ENCODE results near the gene CXXC1. TPM values are rescaled to one million over a fixed set of nuclear protein-coding genes. Genes with fewer than 3 reads are reported as not detected.
"Not testable (repeated sequence)": the region's sequence is repeated elsewhere in the genome, so short reads cannot be mapped to it uniquely, and the experiment has no call there.

CXXC1 gene
- total RNA-seq, 1 experiment from 2014 or later, result 54.7 TPM

- Histone ChIP-seq H2AFZ (0 out of 2 replicates have a peak overlapping the region, but pooled peaks have one; percentile 66), H3K4me3 (peak overlapping the region; percentile 45; the same call in 1 of the 2 replicates), H3K36me3 (ENCODE audit: low read depth) (no peaks in the 10 kb centered on the region), H3K9me3 (ENCODE audit: insufficient read depth, low read depth) (no peaks in the 10 kb centered on the region), H4K20me1 (ENCODE audit: insufficient read depth) (no peaks in the 10 kb centered on the region), H3K4me1 (replicated peaks; ENCODE audit: insufficient read depth) (peaks cover 13% of the 10 kb centered on the region), H3F3A (ENCODE audit: insufficient read depth, low read depth) (no peaks in the 10 kb centered on the region), H3K27me3 (ENCODE audit: insufficient read depth, low read depth) (no peaks in the 10 kb centered on the region), H3K9me2 (ENCODE audit: insufficient read depth) (no peaks in the 10 kb centered on the region), H3K4me2 (peak overlapping the region; percentile 75), H3K79me2 (ENCODE audit: low read depth) (no peaks in the 10 kb centered on the region), H3K27ac (no peak overlapping the region)
- TF ChIP-seq EZH2 (IDR thresholded peaks at IDR 0.05; ENCODE audit: low read depth) (no peak), CTCF (conservative IDR thresholded peaks at IDR 0.05) (no peak)
- intact Hi-C loops (cut with micrococcal nuclease; ENCODE audit: unreplicated experiment), result no loop called here
- DNase-seq, result peak in 1 of 2 experiments; percentile 52
- ChIA-PET CTCF (no interaction called here), POLR2A (ENCODE audit: unreplicated experiment) (no interaction called here)
- BruUV-seq (replicated peaks), result no TSS peak
Observed at GRCh38 chr18:50297621-50298442, 10.3 kb upstream of the CXXC1 start.

GRCh38 chr18:50293039-50293438, 5.5 kb upstream of the CXXC1 start:
- Histone ChIP-seq H3K4me2 (no peak overlapping the region), H3K27ac (no peak overlapping the region), H3K9me2 (ENCODE audit: insufficient read depth) (no peaks in the 10 kb centered on the region), H3K4me3 (no peak overlapping the region), H3K9me3 (ENCODE audit: insufficient read depth, low read depth) (no peaks in the 10 kb centered on the region), H3K27me3 (ENCODE audit: insufficient read depth, low read depth) (no peaks in the 10 kb centered on the region), H4K20me1 (ENCODE audit: insufficient read depth) (no peaks in the 10 kb centered on the region), H2AFZ (no peak overlapping the region), H3K4me1 (replicated peaks; ENCODE audit: insufficient read depth) (0 out of 2 replicates have a peak, but pooled peaks cover 5% of the 10 kb centered on the region), H3F3A (ENCODE audit: insufficient read depth, low read depth) (no peaks in the 10 kb centered on the region), H3K79me2 (ENCODE audit: low read depth) (no peaks in the 10 kb centered on the region), H3K36me3 (ENCODE audit: low read depth) (no peaks in the 10 kb centered on the region)
- no peak for DNase-seq
- TF ChIP-seq CTCF (conservative IDR thresholded peaks at IDR 0.05) (no peak), EZH2 (IDR thresholded peaks at IDR 0.05; ENCODE audit: low read depth) (no peak)
- no TSS peak for BruUV-seq (replicated peaks)
- ChIA-PET POLR2A (ENCODE audit: unreplicated experiment) (no interaction called here), CTCF (no interaction called here)
- intact Hi-C loops (cut with micrococcal nuclease; ENCODE audit: unreplicated experiment), result no loop called here

DNA sequence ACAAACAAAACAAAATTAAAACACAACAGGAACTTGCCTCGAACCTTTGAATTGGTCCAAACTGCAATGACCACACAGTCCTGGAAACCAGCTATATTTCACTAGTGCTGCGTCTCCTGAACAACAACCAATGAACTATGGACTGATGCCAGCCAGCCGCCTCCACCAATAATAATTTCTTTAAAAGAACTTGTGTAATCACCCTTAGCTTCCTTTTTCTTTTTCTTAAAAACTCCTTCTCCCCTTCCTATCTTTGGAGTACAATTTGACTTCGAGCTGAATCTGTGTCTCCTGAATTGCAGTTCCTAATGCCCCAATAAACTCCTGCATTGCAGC, 1.6 kb upstream of the CXXC1 start:
- no TSS peak for BruUV-seq (replicated peaks)

GRCh38 chr18:50288348-50289107, 1.0 kb upstream of the CXXC1 start:
- Histone ChIP-seq H2AFZ (peak overlapping the region; percentile 98), H3K27ac (peak overlapping the region; percentile 72), H3K4me3 (peak overlapping the region; percentile 96), H3K79me2 (ENCODE audit: low read depth) (peaks cover 17% of the 10 kb centered on the region), H3K4me2 (peak overlapping the region; percentile 82), H3K4me1 (replicated peaks; ENCODE audit: insufficient read depth) (0 out of 2 replicates have a peak, but pooled peaks cover 12% of the 10 kb centered on the region)
- H3K9me3 ChIP-seq (ENCODE audit: insufficient read depth, low read depth); H3F3A ChIP-seq (ENCODE audit: insufficient read depth, low read depth); CTCF ChIA-PET; H4K20me1 ChIP-seq (ENCODE audit: insufficient read depth); H3K27me3 ChIP-seq (ENCODE audit: insufficient read depth, low read depth); H3K9me2 ChIP-seq (ENCODE audit: insufficient read depth); POLR2A ChIA-PET (ENCODE audit: unreplicated experiment); H3K36me3 ChIP-seq (ENCODE audit: low read depth); BruUV-seq (replicated peaks); DNase-seq: not testable (repeated sequence)
- intact Hi-C loops (cut with micrococcal nuclease; ENCODE audit: unreplicated experiment), result loop anchor here (1.0 kb wide), 1 partner anchor 69 kb away; no protein-coding TSS in a partner anchor

More for the DNA sequence above, 1.6 kb upstream of the CXXC1 start:
- Histone ChIP-seq H3K9me3 (ENCODE audit: insufficient read depth, low read depth) (no peaks in the 10 kb centered on the region), H3K27me3 (ENCODE audit: insufficient read depth, low read depth) (no peaks in the 10 kb centered on the region), H3K4me2 (peak overlapping the region; percentile 82), H3F3A (ENCODE audit: insufficient read depth, low read depth) (peaks cover 2% of the 10 kb centered on the region; the same call in 1 of the 2 replicates), H2AFZ (no peak overlapping the region), H3K9me2 (ENCODE audit: insufficient read depth) (no peaks in the 10 kb centered on the region), H3K27ac (no peak overlapping the region), H3K36me3 (ENCODE audit: low read depth) (no peaks in the 10 kb centered on the region), H3K79me2 (ENCODE audit: low read depth) (peaks cover 17% of the 10 kb centered on the region), H3K4me1 (replicated peaks; ENCODE audit: insufficient read depth) (0 out of 2 replicates have a peak, but pooled peaks cover 12% of the 10 kb centered on the region), H3K4me3 (no peak overlapping the region), H4K20me1 (ENCODE audit: insufficient read depth) (no peaks in the 10 kb centered on the region)
- POLR2A ChIA-PET (ENCODE audit: unreplicated experiment), result no interaction called here
- intact Hi-C loops (cut with micrococcal nuclease; ENCODE audit: unreplicated experiment), result no loop called here
- no peak for DNase-seq
- CTCF ChIA-PET, result no interaction called here
- no peak for TF ChIP-seq EZH2 (IDR thresholded peaks at IDR 0.05; ENCODE audit: low read depth)
- TF ChIP-seq CTCF (conservative IDR thresholded peaks at IDR 0.05), result no peak

Data from PC-9 (cell line).